HL-60/S4 treated with phorbol 12-myristate 13-acetate at 8.2 ng/mL for 4 days and 3 days (cell line): ENCODE measurements around the gene IRF3.
"Not testable (repeated sequence)": the region's sequence is repeated elsewhere in the genome, so short reads cannot be mapped to it uniquely, and the experiment has no call there.

ENCODE experiments used
- in situ Hi-C: fragments of 300-500 bp; cut with MboI; formaldehyde crosslinking; loops from 2 replicates; pipeline ENCODE4 v1.15.0; 2022; ENCODE audit warnings: low sequenced_read_pairs

IRF3 gene

GRCh38 chr19:49631014-49631588 lies 34.6 kb downstream of the IRF3 start:
- in situ Hi-C loops = no loop called here

- in situ Hi-C loops = no loop called here
Observed at GRCh38 chr19:49629659-49630058, 36.0 kb downstream of the IRF3 start.

GRCh38 chr19:49626226-49626625 lies 39.4 kb downstream of the IRF3 start:
- in situ Hi-C loops = no loop called here

GRCh38 chr19:49624967-49625910 lies 40.4 kb downstream of the IRF3 start:
- in situ Hi-C loops = no loop called here

GRCh38 chr19:49617860-49618259 lies 47.8 kb downstream of the IRF3 start:
- in situ Hi-C loops = not testable (repeated sequence)

- in situ Hi-C loops = no loop called here
Observed at GRCh38 chr19:49616945-49617344, 48.7 kb downstream of the IRF3 start.

- in situ Hi-C loops = no loop called here
Observed at GRCh38 chr19:49616532-49616931, 49.1 kb downstream of the IRF3 start.

GRCh38 chr19:49615861-49616260 lies 49.8 kb downstream of the IRF3 start:
- in situ Hi-C loops = no loop called here

GRCh38 chr19:49614096-49614833 lies 51.4 kb downstream of the IRF3 start:
- in situ Hi-C loops = no loop called here

GRCh38 chr19:49613374-49613773 lies 52.3 kb downstream of the IRF3 start:
- in situ Hi-C loops = no loop called here
